HEK293 (cell line): ENCODE data around the gene DBN1.
A peak's percentile ranks its signal among the peaks of the same experiment; 100 is the strongest.

Experiments
- BCL11A ChIP-seq: fragments of 450-650 bp; formaldehyde crosslinking; IDR thresholded peaks from 2 replicates; pipeline ENCODE4 v1.5.1; 2016; ENCODE audit warnings: low read depth, missing biosample characterization, missing genetic modification characterization
- GLIS1 ChIP-seq: fragments of 450-650 bp; formaldehyde crosslinking; IDR thresholded peaks from 2 replicates; pipeline ENCODE4 v1.5.1; 2016; ENCODE audit warnings: missing biosample characterization, missing genetic modification characterization
- KLF1 ChIP-seq: fragments of 450-650 bp; formaldehyde crosslinking; IDR thresholded peaks from 2 replicates; pipeline ENCODE4 v1.5.1; 2016; ENCODE audit warnings: missing biosample characterization, missing genetic modification characterization
- KLF9 ChIP-seq: fragments of 450-650 bp; formaldehyde crosslinking; IDR thresholded peaks from 2 replicates; pipeline ENCODE4 v1.5.1; 2016; ENCODE audit warnings: missing biosample characterization, missing genetic modification characterization, low read depth
- MYNN ChIP-seq: fragments of 450-650 bp; formaldehyde crosslinking; IDR thresholded peaks from 2 replicates; pipeline ENCODE4 v1.5.1; 2016; ENCODE audit warnings: missing biosample characterization, missing genetic modification characterization, borderline replicate concordance
- PRDM2 ChIP-seq: fragments of 450-650 bp; formaldehyde crosslinking; IDR thresholded peaks from 2 replicates; pipeline ENCODE4 v1.5.1; 2016; ENCODE audit warnings: missing biosample characterization, missing genetic modification characterization, borderline replicate concordance
- SCRT2 ChIP-seq: fragments of 450-650 bp; formaldehyde crosslinking; IDR thresholded peaks from 2 replicates; pipeline ENCODE4 v1.5.1; 2016; ENCODE audit warnings: missing biosample characterization, missing genetic modification characterization
- ZBTB17 ChIP-seq: fragments of 450-650 bp; formaldehyde crosslinking; IDR thresholded peaks from 2 replicates; pipeline ENCODE4 v1.5.1; 2016; ENCODE audit warnings: missing biosample characterization, missing genetic modification characterization
- ZBTB21 ChIP-seq: fragments of 450-650 bp; formaldehyde crosslinking; IDR thresholded peaks from 2 replicates; pipeline ENCODE4 v1.5.1; 2017; ENCODE audit warnings: missing biosample characterization, missing genetic modification characterization
- ZEB2 ChIP-seq: fragments of 450-650 bp; formaldehyde crosslinking; IDR thresholded peaks from 2 replicates; pipeline ENCODE4 v1.5.1; 2016; ENCODE audit warnings: missing biosample characterization, missing genetic modification characterization
- ZFP41 ChIP-seq: fragments of 450-650 bp; formaldehyde crosslinking; IDR thresholded peaks from 2 replicates; pipeline ENCODE4 v1.5.1; 2016; ENCODE audit warnings: missing biosample characterization, missing genetic modification characterization, borderline replicate concordance
- ZIC2 ChIP-seq: fragments of 450-650 bp; formaldehyde crosslinking; IDR thresholded peaks from 2 replicates; pipeline ENCODE4 v1.5.1; 2016; ENCODE audit warnings: missing biosample characterization, missing genetic modification characterization
- ZNF223 ChIP-seq: fragments of 450-650 bp; formaldehyde crosslinking; IDR thresholded peaks from 2 replicates; pipeline ENCODE4 v1.5.1; 2016; ENCODE audit warnings: missing biosample characterization, missing genetic modification characterization
- ZNF266 ChIP-seq: fragments of 450-650 bp; formaldehyde crosslinking; IDR thresholded peaks from 2 replicates; pipeline ENCODE4 v1.5.1; 2016; ENCODE audit warnings: missing biosample characterization, missing genetic modification characterization, low read depth
- ZNF324 ChIP-seq: fragments of 450-650 bp; formaldehyde crosslinking; IDR thresholded peaks from 2 replicates; pipeline ENCODE4 v1.5.1; 2016; ENCODE audit warnings: missing biosample characterization, missing genetic modification characterization
- ZNF354C ChIP-seq: fragments of 450-650 bp; formaldehyde crosslinking; IDR thresholded peaks from 2 replicates; pipeline ENCODE4 v1.5.1; 2016; ENCODE audit warnings: missing biosample characterization, missing genetic modification characterization, low read depth, borderline replicate concordance
- ZNF366 ChIP-seq: fragments of 450-650 bp; formaldehyde crosslinking; conservative IDR thresholded peaks from 2 replicates; pipeline ENCODE4 v1.5.1; 2016; ENCODE audit warnings: missing biosample characterization, missing genetic modification characterization
- ZNF391 ChIP-seq: fragments of 450-650 bp; formaldehyde crosslinking; IDR thresholded peaks from 2 replicates; pipeline ENCODE4 v1.5.1; 2016; ENCODE audit warnings: low read depth, missing biosample characterization, missing genetic modification characterization, borderline replicate concordance
- ZNF548 ChIP-seq: fragments of 450-650 bp; formaldehyde crosslinking; IDR thresholded peaks from 2 replicates; pipeline ENCODE4 v1.5.1; 2016; ENCODE audit warnings: missing biosample characterization, missing genetic modification characterization
- ZNF561 ChIP-seq: fragments of 450-650 bp; IDR thresholded peaks from 2 replicates; pipeline ENCODE4 v1.5.1; 2018; ENCODE audit warnings: missing biosample characterization, missing genetic modification characterization, borderline replicate concordance
- ZNF658 ChIP-seq: fragments of 450-650 bp; formaldehyde crosslinking; IDR thresholded peaks from 2 replicates; pipeline ENCODE4; 2016; ENCODE audit warnings: missing biosample characterization, missing genetic modification characterization
- ZNF660 ChIP-seq: fragments of 450-650 bp; IDR thresholded peaks from 2 replicates; pipeline ENCODE4 v1.5.1; 2018; ENCODE audit warnings: missing biosample characterization, mild to moderate bottlenecking, missing genetic modification characterization
- ZNF677 ChIP-seq: fragments of 450-650 bp; IDR thresholded peaks from 2 replicates; pipeline ENCODE4 v1.5.0; 2018; ENCODE audit warnings: missing biosample characterization, mild to moderate bottlenecking, missing genetic modification characterization, moderate library complexity
- ZNF791 ChIP-seq: fragments of 450-650 bp; formaldehyde crosslinking; IDR thresholded peaks from 2 replicates; pipeline ENCODE4 v1.5.1; 2016; ENCODE audit warnings: missing biosample characterization, missing genetic modification characterization
- ZSCAN16 ChIP-seq: fragments of 450-650 bp; formaldehyde crosslinking; IDR thresholded peaks from 2 replicates; pipeline ENCODE4 v1.5.1; 2016; ENCODE audit warnings: missing biosample characterization, missing genetic modification characterization
- TF ChIP-seq, protein P1 (sequence below): fragments of 450-650 bp; formaldehyde crosslinking; IDR thresholded peaks from 2 replicates; pipeline ENCODE4 v1.5.1; 2017; ENCODE audit warnings: missing biosample characterization, missing genetic modification characterization
- TF ChIP-seq, protein P2 (sequence below): fragments of 450-650 bp; formaldehyde crosslinking; IDR thresholded peaks from 2 replicates; pipeline ENCODE4 v1.5.1; 2016; ENCODE audit warnings: missing biosample characterization, missing genetic modification characterization, low read depth

DBN1 gene

GRCh38 chr5:177454397-177455035, 18.9 kb downstream of the DBN1 start (continued):
- TF ChIP-seq MYNN (tag by site-specific recombination), result no peak
- no peak for TF ChIP-seq ZNF223 (tag by site-specific recombination)
- no peak for TF ChIP-seq ZFP41 (tag by site-specific recombination)
- TF ChIP-seq KLF9, result no peak; the same call in none of the 2 replicates
- TF ChIP-seq SCRT2, result peak; percentile 44
- no peak for TF ChIP-seq BCL11A (tag by site-specific recombination)
- TF ChIP-seq, protein P1, sequence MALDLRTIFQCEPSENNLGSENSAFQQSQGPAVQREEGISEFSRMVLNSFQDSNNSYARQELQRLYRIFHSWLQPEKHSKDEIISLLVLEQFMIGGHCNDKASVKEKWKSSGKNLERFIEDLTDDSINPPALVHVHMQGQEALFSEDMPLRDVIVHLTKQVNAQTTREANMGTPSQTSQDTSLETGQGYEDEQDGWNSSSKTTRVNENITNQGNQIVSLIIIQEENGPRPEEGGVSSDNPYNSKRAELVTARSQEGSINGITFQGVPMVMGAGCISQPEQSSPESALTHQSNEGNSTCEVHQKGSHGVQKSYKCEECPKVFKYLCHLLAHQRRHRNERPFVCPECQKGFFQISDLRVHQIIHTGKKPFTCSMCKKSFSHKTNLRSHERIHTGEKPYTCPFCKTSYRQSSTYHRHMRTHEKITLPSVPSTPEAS (tag by site-specific recombination), result no peak
- peak; percentile 87 for TF ChIP-seq GLIS1
- no peak for TF ChIP-seq ZNF266 (tag by site-specific recombination)
- no peak for TF ChIP-seq ZSCAN16 (tag by site-specific recombination)
- TF ChIP-seq ZEB2 (tag by site-specific recombination), result peak; percentile 90
- TF ChIP-seq ZNF561 (tag by site-specific recombination), result 0 out of 2 replicates have a peak, but pooled peaks have one; percentile 21
- peak; percentile 84 for TF ChIP-seq ZIC2 (tag by site-specific recombination)
- no peak for TF ChIP-seq ZNF354C
- TF ChIP-seq ZBTB21 (tag by site-specific recombination), result peak; percentile 93
- TF ChIP-seq, protein P2, sequence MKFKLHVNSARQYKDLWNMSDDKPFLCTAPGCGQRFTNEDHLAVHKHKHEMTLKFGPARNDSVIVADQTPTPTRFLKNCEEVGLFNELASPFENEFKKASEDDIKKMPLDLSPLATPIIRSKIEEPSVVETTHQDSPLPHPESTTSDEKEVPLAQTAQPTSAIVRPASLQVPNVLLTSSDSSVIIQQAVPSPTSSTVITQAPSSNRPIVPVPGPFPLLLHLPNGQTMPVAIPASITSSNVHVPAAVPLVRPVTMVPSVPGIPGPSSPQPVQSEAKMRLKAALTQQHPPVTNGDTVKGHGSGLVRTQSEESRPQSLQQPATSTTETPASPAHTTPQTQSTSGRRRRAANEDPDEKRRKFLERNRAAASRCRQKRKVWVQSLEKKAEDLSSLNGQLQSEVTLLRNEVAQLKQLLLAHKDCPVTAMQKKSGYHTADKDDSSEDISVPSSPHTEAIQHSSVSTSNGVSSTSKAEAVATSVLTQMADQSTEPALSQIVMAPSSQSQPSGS (tag by site-specific recombination), result peak; percentile 99
- peak; percentile 63; the same call in 1 of the 2 replicates for TF ChIP-seq ZBTB17 (tag by site-specific recombination)
- TF ChIP-seq KLF1 (tag by site-specific recombination), result peak; percentile 10; the same call in 1 of the 2 replicates
- TF ChIP-seq ZNF660 (tag by site-specific recombination), result peak; percentile 96
- no peak for TF ChIP-seq ZNF366 (tag by site-specific recombination)
- no peak for TF ChIP-seq ZNF548
- TF ChIP-seq PRDM2 (tag by site-specific recombination), result no peak
- TF ChIP-seq ZNF677 (tag by site-specific recombination), result 0 out of 2 replicates have a peak, but pooled peaks have one; percentile 12
- peak; percentile 14; the same call in 1 of the 2 replicates for TF ChIP-seq ZNF324 (tag by site-specific recombination)
- TF ChIP-seq ZNF391, result peak; percentile 82
- peak; percentile 48; the same call in 1 of the 2 replicates for TF ChIP-seq ZNF658 (tag by site-specific recombination)
- no peak for TF ChIP-seq ZNF791 (tag by site-specific recombination)
